Measurements from ENCODE around the gene KCTD2. TPM values are rescaled to one million over a fixed set of nuclear protein-coding genes. Genes with fewer than 3 reads are reported as not detected.

The KCTD2 gene
- total and polyA plus RNA-seq, 9 of the 15 experiments (the other 6 are each of a cell fraction or from before 2014, with no cell fraction given): 1.7 to 32.9 (median 15.8) TPM

DNA sequence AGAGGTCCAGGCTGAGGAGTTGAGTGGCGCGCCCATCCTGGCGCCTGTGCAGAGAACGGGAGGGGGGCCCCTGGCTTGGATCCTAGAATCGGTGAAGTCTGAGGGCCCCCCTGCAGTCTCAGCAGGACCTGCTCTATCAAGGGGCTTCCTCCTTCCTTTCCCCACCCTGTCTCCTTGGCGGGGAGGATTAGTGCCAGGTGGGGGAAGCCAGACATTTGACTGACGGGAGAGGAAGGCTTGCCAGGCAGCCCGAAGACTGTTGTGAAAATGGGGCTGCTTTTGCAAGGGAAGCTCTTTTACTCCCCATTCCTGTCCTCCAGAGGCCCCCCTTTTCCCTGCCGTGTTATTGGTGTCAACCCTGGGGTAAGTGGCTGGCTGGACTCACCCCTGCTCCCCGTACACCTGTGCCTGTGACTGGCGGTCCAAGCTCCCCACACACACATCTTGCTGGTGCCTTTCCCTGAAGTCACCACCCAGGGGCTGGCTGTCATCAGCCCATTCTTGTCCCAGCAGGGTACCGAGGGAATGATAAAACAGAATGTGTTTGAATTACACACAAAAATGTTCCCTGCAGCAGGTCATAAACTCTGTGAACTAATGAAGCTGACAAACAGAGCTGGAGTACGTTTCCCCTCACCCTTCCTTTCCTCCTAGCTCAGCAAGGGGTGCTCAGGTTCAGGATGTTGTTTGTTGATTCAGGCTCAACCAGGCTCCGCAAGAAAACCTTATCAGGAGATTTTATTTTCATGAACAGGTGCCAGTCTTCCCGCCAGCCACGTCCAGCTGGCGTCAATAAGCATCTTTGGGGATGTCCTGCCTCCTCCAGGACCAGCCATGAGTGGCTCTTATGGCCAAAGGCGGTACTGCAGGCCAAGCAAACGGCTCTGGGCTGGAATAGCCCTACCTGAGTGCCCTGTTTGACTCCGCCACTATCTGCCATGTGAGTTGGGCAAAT is 58.4 kb downstream of the KCTD2 start (continued):
- TF ChIP-seq, protein P1, sequence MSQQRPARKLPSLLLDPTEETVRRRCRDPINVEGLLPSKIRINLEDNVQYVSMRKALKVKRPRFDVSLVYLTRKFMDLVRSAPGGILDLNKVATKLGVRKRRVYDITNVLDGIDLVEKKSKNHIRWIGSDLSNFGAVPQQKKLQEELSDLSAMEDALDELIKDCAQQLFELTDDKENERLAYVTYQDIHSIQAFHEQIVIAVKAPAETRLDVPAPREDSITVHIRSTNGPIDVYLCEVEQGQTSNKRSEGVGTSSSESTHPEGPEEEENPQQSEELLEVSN (IDR thresholded peaks at IDR 0.05; ENCODE audit: borderline replicate concordance in 1 of 2, extremely low read depth in 1 of 2, insufficient read depth in 1 of 2, insufficient read length in 1 of 2, low read depth in 1 of 2, low read length in 1 of 2, poor library complexity in 1 of 2, severe bottlenecking in 1 of 2): peak in 1 of 2 experiments; percentile 11
- TF ChIP-seq RCOR1 (IDR thresholded peaks at IDR 0.05; ENCODE audit: borderline replicate concordance in 1 of 2, low read depth in 2 of 2, low read length in 2 of 2): peak in 1 of 2 experiments; percentile 60; a peak in 1 of 4 replicates
- TF ChIP-seq BRCA1 (IDR thresholded peaks at IDR 0.05): no peak
- TF ChIP-seq BRCA1 (CRISPR knock-in tag; IDR thresholded peaks at IDR 0.05): no peak
- no peak for TF ChIP-seq KLF6 (CRISPR knock-in tag; IDR thresholded peaks at IDR 0.05; ENCODE audit: borderline replicate concordance)
- no peak for TF ChIP-seq ETV1 (tag; conservative IDR thresholded peaks at IDR 0.05; ENCODE audit: low read depth)
- 0 out of 2 replicates have a peak, but pooled peaks have one; percentile 20 for TF ChIP-seq CXXC5 (CRISPR knock-in tag; IDR thresholded peaks at IDR 0.05)
- TF ChIP-seq, protein P2, sequence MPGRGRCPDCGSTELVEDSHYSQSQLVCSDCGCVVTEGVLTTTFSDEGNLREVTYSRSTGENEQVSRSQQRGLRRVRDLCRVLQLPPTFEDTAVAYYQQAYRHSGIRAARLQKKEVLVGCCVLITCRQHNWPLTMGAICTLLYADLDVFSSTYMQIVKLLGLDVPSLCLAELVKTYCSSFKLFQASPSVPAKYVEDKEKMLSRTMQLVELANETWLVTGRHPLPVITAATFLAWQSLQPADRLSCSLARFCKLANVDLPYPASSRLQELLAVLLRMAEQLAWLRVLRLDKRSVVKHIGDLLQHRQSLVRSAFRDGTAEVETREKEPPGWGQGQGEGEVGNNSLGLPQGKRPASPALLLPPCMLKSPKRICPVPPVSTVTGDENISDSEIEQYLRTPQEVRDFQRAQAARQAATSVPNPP (IDR thresholded peaks at IDR 0.05; ENCODE audit: borderline replicate concordance, insufficient read depth, insufficient read length): no peak
- TF ChIP-seq, protein P3, sequence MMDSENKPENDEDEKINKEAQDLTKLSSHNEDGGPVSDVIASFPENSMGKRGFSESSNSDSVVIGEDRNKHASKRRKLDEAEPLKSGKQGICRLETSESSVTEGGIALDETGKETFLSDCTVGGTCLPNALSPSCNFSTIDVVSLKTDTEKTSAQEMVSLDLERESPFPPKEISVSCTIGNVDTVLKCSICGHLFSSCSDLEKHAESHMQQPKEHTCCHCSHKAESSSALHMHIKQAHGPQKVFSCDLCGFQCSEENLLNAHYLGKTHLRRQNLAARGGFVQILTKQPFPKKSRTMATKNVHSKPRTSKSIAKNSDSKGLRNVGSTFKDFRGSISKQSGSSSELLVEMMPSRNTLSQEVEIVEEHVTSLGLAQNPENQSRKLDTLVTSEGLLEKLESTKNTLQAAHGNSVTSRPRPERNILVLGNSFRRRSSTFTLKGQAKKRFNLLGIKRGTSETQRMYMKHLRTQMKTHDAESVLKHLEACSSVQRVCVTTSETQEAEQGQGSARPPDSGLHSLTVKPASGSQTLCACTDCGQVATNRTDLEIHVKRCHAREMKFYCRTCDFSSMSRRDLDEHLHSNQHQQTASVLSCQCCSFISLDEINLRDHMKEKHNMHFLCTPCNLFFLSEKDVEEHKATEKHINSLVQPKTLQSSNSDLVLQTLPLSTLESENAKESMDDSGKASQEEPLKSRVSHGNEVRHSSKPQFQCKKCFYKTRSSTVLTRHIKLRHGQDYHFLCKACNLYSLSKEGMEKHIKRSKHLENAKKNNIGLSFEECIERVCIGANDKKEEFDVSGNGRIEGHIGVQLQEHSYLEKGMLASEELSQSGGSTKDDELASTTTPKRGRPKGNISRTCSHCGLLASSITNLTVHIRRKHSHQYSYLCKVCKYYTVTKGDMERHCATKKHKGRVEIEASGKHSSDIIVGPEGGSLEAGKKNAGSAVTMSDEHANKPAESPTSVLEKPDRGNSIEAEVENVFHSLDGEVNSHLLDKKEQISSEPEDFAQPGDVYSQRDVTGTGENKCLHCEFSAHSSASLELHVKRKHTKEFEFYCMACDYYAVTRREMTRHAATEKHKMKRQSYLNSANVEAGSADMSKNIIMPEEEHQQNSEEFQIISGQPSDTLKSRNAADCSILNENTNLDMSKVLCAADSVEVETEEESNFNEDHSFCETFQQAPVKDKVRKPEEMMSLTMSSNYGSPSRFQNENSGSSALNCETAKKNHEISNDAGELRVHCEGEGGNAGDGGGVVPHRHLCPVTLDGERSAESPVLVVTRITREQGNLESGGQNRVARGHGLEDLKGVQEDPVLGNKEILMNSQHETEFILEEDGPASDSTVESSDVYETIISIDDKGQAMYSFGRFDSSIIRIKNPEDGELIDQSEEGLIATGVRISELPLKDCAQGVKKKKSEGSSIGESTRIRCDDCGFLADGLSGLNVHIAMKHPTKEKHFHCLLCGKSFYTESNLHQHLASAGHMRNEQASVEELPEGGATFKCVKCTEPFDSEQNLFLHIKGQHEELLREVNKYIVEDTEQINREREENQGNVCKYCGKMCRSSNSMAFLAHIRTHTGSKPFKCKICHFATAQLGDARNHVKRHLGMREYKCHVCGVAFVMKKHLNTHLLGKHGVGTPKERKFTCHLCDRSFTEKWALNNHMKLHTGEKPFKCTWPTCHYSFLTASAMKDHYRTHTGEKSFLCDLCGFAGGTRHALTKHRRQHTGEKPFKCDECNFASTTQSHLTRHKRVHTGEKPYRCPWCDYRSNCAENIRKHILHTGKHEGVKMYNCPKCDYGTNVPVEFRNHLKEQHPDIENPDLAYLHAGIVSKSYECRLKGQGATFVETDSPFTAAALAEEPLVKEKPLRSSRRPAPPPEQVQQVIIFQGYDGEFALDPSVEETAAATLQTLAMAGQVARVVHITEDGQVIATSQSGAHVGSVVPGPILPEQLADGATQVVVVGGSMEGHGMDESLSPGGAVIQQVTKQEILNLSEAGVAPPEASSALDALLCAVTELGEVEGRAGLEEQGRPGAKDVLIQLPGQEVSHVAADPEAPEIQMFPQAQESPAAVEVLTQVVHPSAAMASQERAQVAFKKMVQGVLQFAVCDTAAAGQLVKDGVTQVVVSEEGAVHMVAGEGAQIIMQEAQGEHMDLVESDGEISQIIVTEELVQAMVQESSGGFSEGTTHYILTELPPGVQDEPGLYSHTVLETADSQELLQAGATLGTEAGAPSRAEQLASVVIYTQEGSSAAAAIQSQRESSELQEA (IDR thresholded peaks at IDR 0.05; ENCODE audit: low read depth): no peak
- TF ChIP-seq ARNT (IDR thresholded peaks at IDR 0.05): no peak
- no peak for TF ChIP-seq ZNF778 (CRISPR knock-in tag; IDR thresholded peaks at IDR 0.05)
- TF ChIP-seq CTBP1 (IDR thresholded peaks at IDR 0.05; ENCODE audit: borderline replicate concordance): peak; percentile 74; the same call in 1 of the 2 replicates
- TF ChIP-seq ZKSCAN1 (IDR thresholded peaks at IDR 0.05; ENCODE audit: low read depth, low read length): 0 out of 2 replicates have a peak, but pooled peaks have one; percentile 7
- TF ChIP-seq KDM1A (IDR thresholded peaks at IDR 0.05): 0 out of 4 replicates have a peak, but pooled peaks of 1 of the 2 experiments have one; percentile 30
